AG09309 (cell line): Measurements from ENCODE around the gene UNC93B1.

Source experiments
- DNase-seq: peaks from one replicate; pipeline ENCODE4 v3.0.0-alpha.2; 2010; ENCODE audit warnings: low read depth
- H3K4me3 ChIP-seq: 2 replicates; pipeline ENCODE4 v1.5.1; 2011; ENCODE audit warnings: mild to moderate bottlenecking, low read depth, low read length, moderate library complexity; ENCODE audit not compliant: control insufficient read depth
- CTCF ChIP-seq: IDR thresholded peaks from 2 replicates; pipeline ENCODE4 v1.5.1; 2011; ENCODE audit warnings: mild to moderate bottlenecking, low read depth, low read length, inconsistent platforms; ENCODE audit not compliant: insufficient read depth, control insufficient read depth; ENCODE audit errors: missing control alignments

Gene UNC93B1

GRCh38 chr11:68016161-68016903 lies 12.4 kb upstream of the UNC93B1 start:
- no peak overlapping the region for H3K4me3 ChIP-seq
- no peak for TF ChIP-seq CTCF
- DNase-seq = no peak

GRCh38 chr11:68015467-68015866 lies 11.6 kb upstream of the UNC93B1 start:
- no peak for TF ChIP-seq CTCF
- H3K4me3 ChIP-seq = no peak overlapping the region

GRCh38 chr11:68014947-68015447 lies 11.1 kb upstream of the UNC93B1 start:
- H3K4me3 ChIP-seq = no peak overlapping the region
- no peak for DNase-seq
- TF ChIP-seq CTCF = no peak

More at GRCh38 chr11:68015467-68015866, 11.6 kb upstream of the UNC93B1 start:
- no peak for DNase-seq

- no peak for TF ChIP-seq CTCF
- peak; percentile 45 for DNase-seq
- H3K4me3 ChIP-seq = no peak overlapping the region
Observed at GRCh38 chr11:68014157-68014946, 10.5 kb upstream of the UNC93B1 start.

- no peak overlapping the region for H3K4me3 ChIP-seq
- DNase-seq = no peak
- no peak for TF ChIP-seq CTCF
Observed at GRCh38 chr11:68013611-68014156, 9.8 kb upstream of the UNC93B1 start.

GRCh38 chr11:68012843-68013610 lies 9.1 kb upstream of the UNC93B1 start:
- peak; percentile 89 for DNase-seq
- H3K4me3 ChIP-seq = no peak overlapping the region
- TF ChIP-seq CTCF = no peak
